MM.1S (cell line): Measurements from ENCODE around the gene MMADHC.
A peak's percentile ranks its signal among the peaks of the same experiment; 100 is the strongest.

Experiments
- DNase-seq: peaks from one replicate; pipeline ENCODE4 v3.0.0-alpha.2; 2015
- H2AFZ ChIP-seq: fragments of 300-600 bp; sonication (generic); 2 replicates; pipeline ENCODE4 v1.6.0; 2016; ENCODE audit warnings: antibody characterized with exemption, low read length
- H3F3A ChIP-seq: fragments of 300-600 bp; sonication (generic); 2 replicates; pipeline ENCODE4 v1.6.1; 2016; ENCODE audit warnings: mild to moderate bottlenecking, antibody characterized with exemption, low read length, moderate library complexity, mixed read lengths; ENCODE audit not compliant: insufficient read depth
- H3K27ac ChIP-seq: fragments of 300-600 bp; sonication (generic); 2 replicates; pipeline ENCODE4 v1.5.1; 2016; ENCODE audit warnings: mild to moderate bottlenecking, low read length
- H3K27me3 ChIP-seq: fragments of 300-600 bp; sonication (generic); replicated peaks from 2 replicates; pipeline ENCODE4 v1.6.0; 2016; ENCODE audit warnings: low read length; ENCODE audit not compliant: insufficient read depth
- H3K36me3 ChIP-seq: fragments of 300-600 bp; sonication (generic); replicated peaks from 2 replicates; pipeline ENCODE4 v1.6.1; 2016; ENCODE audit warnings: mild to moderate bottlenecking, low read length, mixed read lengths; ENCODE audit not compliant: insufficient read depth
- H3K4me1 ChIP-seq: fragments of 300-600 bp; sonication (generic); 2 replicates; pipeline ENCODE4 v1.6.1; 2016; ENCODE audit warnings: low read length, mixed read lengths
- H3K4me2 ChIP-seq: fragments of 300-600 bp; sonication (generic); 2 replicates; pipeline ENCODE4 v1.6.0; 2016; ENCODE audit warnings: low read depth, low read length
- H3K4me3 ChIP-seq: fragments of 300-600 bp; sonication (generic); 2 replicates; pipeline ENCODE4 v1.5.1; 2016; ENCODE audit warnings: low read length, mixed read lengths
- H3K79me2 ChIP-seq: fragments of 300-600 bp; sonication (generic); 2 replicates; pipeline ENCODE4 v1.6.1; 2016; ENCODE audit warnings: mixed run types, low read length, mixed read lengths
- H3K9ac ChIP-seq: fragments of 300-600 bp; sonication (generic); 2 replicates; pipeline ENCODE4 v1.6.1; 2016; ENCODE audit warnings: low read length, mixed read lengths
- H3K9me2 ChIP-seq: fragments of 300-600 bp; sonication (generic); replicated peaks from 2 replicates; pipeline ENCODE4 v1.6.1; 2016; ENCODE audit warnings: mild to moderate bottlenecking, low read length, mixed read lengths; ENCODE audit not compliant: insufficient read depth
- H3K9me3 ChIP-seq: fragments of 300-600 bp; sonication (generic); replicated peaks from 2 replicates; pipeline ENCODE4 v1.6.1; 2016; ENCODE audit warnings: mild to moderate bottlenecking, low read length, mixed read lengths; ENCODE audit not compliant: insufficient read depth
- H4K20me1 ChIP-seq: fragments of 300-600 bp; sonication (generic); 2 replicates; pipeline ENCODE4 v1.6.1; 2016; ENCODE audit warnings: mild to moderate bottlenecking, low read length, moderate library complexity, mixed read lengths; ENCODE audit not compliant: insufficient read depth
- EZH2 ChIP-seq: fragments of 300-600 bp; sonication (generic); optimal IDR thresholded peaks from 2 replicates; pipeline ENCODE3; 2017; ENCODE audit warnings: low read depth, mild to moderate bottlenecking, antibody characterized with exemption, low read length, mixed read lengths
- EZH2phosphoT487 ChIP-seq: fragments of 300-600 bp; sonication (generic); IDR thresholded peaks from 2 replicates; pipeline ENCODE4 v1.6.1; 2018; ENCODE audit warnings: antibody characterized with exemption, low read length
- TF ChIP-seq, protein P1 (sequence below): fragments of 300-600 bp; sonication (generic); IDR thresholded peaks from 2 replicates; pipeline ENCODE4 v1.5.1; 2016; ENCODE audit warnings: antibody characterized with exemption, low read length, mixed read lengths

The MMADHC gene

DNA sequence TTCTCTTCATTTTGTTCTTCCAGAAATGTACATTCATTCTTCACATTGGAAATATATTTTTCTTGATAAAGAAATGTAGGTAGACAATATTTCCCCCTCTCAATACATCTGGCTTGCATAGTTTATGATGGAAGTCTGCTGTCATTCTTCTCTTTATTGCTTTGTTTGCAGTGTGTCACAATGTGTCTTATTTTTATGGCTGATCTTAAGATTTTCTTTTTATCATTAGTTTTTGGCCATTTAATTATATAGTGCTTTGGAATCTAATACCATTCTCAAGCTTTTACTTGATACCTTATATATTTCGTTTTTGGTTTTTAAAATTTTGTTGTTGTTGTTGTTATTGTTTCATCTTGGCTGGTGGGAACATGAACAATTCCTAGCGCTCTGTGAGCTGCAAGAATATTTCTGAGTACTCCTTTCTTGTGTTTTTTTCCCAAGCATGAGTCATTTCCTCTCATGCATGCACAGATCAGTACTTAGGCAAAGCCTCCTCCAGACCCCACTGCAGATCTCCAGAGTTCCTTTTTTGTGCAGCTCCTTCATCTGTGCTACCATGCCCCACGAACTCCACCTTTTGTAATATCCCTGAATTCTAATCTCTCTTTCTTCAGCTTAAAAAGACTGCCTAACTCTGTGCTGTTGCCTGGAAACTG, 13.7 kb upstream of the MMADHC start:
- Histone ChIP-seq H3K9me3 (no peaks in the 10 kb centered on the region), H3K27me3 (no peaks in the 10 kb centered on the region), H3K4me1 (peaks cover 10% of the 10 kb centered on the region), H4K20me1 (no peaks in the 10 kb centered on the region), H3K4me2 (no peak overlapping the region), H3K9me2 (no peaks in the 10 kb centered on the region), H3K36me3 (no peaks in the 10 kb centered on the region), H3F3A (no peaks in the 10 kb centered on the region), H3K27ac (no peak overlapping the region), H3K4me3 (no peak overlapping the region), H3K9ac (no peak overlapping the region), H2AFZ (no peak overlapping the region), H3K79me2 (no peaks in the 10 kb centered on the region)
- TF ChIP-seq, protein P1, sequence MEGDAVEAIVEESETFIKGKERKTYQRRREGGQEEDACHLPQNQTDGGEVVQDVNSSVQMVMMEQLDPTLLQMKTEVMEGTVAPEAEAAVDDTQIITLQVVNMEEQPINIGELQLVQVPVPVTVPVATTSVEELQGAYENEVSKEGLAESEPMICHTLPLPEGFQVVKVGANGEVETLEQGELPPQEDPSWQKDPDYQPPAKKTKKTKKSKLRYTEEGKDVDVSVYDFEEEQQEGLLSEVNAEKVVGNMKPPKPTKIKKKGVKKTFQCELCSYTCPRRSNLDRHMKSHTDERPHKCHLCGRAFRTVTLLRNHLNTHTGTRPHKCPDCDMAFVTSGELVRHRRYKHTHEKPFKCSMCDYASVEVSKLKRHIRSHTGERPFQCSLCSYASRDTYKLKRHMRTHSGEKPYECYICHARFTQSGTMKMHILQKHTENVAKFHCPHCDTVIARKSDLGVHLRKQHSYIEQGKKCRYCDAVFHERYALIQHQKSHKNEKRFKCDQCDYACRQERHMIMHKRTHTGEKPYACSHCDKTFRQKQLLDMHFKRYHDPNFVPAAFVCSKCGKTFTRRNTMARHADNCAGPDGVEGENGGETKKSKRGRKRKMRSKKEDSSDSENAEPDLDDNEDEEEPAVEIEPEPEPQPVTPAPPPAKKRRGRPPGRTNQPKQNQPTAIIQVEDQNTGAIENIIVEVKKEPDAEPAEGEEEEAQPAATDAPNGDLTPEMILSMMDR: no peak
- TF ChIP-seq EZH2 (no peak), EZH2phosphoT487 (no peak)
- no peak for DNase-seq

DNA sequence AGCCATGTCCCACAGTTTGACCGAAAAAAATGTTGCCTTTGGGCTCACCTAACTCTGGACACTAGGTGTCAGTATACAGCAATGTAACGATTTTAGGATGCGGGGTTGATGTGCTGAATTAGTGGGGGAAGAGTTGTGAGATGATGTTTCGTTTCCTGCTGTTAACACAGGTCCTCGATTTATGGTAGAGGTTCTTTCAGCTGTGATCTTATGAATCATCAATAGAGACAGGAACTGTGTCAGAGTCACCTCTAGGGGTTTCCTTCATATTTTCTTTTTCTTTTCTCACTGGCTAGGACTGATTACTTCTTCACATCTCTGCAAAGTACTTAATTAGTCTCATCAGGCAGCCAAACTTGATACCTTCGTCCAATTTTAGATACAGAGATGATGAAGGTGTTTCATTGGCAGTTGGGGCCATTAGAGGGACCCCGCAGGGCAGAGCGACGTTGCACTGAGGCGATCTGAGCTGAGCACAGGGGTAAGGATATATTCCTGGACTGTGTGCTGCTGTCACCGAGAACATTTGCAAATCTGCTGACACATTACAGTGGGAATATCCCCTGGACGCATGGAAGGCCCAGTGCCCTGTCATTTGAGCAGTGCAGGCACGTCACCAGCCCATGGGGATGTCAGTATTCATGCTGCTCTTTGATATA, 10.2 kb upstream of the MMADHC start:
- Histone ChIP-seq H3K4me3 (peak overlapping the region; percentile 3; the same call in 1 of the 2 replicates), H3K9ac (peak overlapping the region; percentile 9; the same call in 1 of the 2 replicates), H3K4me2 (peak overlapping the region; percentile 32), H4K20me1 (no peaks in the 10 kb centered on the region), H3K36me3 (no peaks in the 10 kb centered on the region), H3K9me2 (no peaks in the 10 kb centered on the region), H3K27ac (no peak overlapping the region), H3K27me3 (no peaks in the 10 kb centered on the region), H2AFZ (peak overlapping the region; percentile 38; the same call in 1 of the 2 replicates), H3F3A (no peaks in the 10 kb centered on the region), H3K4me1 (peaks cover 10% of the 10 kb centered on the region), H3K79me2 (no peaks in the 10 kb centered on the region), H3K9me3 (no peaks in the 10 kb centered on the region)
- DNase-seq: peak; percentile 81
- no peak for TF ChIP-seq EZH2phosphoT487
- TF ChIP-seq, protein P1: peak; percentile 81

DNA sequence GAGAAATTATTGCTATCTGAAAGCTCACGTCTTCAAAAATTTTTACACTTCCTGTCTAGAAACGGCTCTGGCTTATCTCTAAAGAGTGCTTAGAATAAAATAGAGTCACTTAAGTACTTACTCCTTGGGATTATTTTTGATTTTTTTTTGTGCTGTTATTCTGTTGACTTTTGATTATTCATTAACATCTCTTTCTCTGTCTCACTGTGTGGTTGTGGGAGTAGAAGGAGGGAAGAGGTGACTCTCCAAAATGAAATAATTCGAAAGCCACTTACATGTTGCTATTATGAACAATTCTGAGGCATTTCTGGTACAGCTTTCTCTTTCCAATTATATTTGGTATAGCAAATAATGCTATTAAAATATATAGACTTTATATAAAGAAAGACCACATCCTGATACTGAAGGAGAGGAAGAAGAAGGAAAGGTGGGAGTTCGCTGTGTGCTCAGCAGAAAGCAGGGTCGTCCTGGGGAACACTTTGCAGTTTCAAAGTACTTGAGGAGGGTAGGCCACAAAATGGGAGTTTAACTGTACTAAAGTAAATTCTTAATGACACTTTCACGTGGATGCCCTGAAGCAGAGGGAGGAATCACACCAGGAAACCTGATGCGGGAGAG, 9.6 kb upstream of the MMADHC start:
- Histone ChIP-seq H4K20me1 (no peaks in the 10 kb centered on the region), H3K36me3 (no peaks in the 10 kb centered on the region), H3K79me2 (no peaks in the 10 kb centered on the region), H3K4me1 (peaks cover 10% of the 10 kb centered on the region), H3K9me2 (no peaks in the 10 kb centered on the region), H3K4me3 (no peak overlapping the region), H3K9me3 (no peaks in the 10 kb centered on the region), H3K27ac (no peak overlapping the region), H3K27me3 (no peaks in the 10 kb centered on the region), H3F3A (no peaks in the 10 kb centered on the region), H3K9ac (no peak overlapping the region), H2AFZ (no peak overlapping the region), H3K4me2 (peak overlapping the region; percentile 32; the same call in 1 of the 2 replicates)
- DNase-seq: no peak
- no peak for TF ChIP-seq EZH2
- TF ChIP-seq, protein P1: no peak
- TF ChIP-seq EZH2phosphoT487: no peak
